ENCODE data around the gene TAF11L3. TPM values are rescaled to one million over a fixed set of nuclear protein-coding genes. Genes with fewer than 3 reads are reported as not detected.
"Not testable (repeated sequence)": the region's sequence is repeated elsewhere in the genome, so short reads cannot be mapped to it uniquely, and the experiment has no call there.

Gene TAF11L3
- total and polyA plus RNA-seq, 10 donors: not detected

DNA sequence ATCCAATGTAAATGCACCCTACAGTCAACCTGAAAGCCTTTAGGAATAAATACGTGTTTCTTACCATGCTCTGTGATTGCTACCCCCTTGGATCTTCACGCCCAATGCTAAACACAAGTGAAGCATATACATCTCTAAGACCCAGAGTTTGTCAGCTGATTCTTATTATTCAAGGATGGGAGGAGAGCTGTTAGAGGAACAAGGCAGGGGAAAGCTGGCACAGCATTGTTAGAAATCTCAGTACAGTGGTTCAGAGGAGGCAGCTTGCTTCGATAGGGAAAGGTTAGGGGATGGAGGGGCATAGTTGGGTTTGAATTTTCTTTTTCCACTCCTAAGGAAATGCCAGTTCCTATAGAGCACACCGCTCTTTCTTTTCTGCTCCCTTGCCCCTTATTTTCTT, 36.8 kb upstream of the TAF11L3 start:
- no peak for DNase-seq
- H3K27ac ChIP-seq: no peak overlapping the region
- H3K4me3 ChIP-seq: no peak overlapping the region
- intact Hi-C loops (cut with DNase I; ENCODE audit: low total_unique reads): no loop called here
- 79 to 87% (median 86%) methylated on average over 4 of the region's 4 CpGs for WGBS, 5 donors
- TF ChIP-seq POLR2A (IDR thresholded peaks at IDR 0.05) (no peak), POLR2AphosphoS5 (IDR thresholded peaks at IDR 0.05) (no peak)
- TF ChIP-seq, protein P1, sequence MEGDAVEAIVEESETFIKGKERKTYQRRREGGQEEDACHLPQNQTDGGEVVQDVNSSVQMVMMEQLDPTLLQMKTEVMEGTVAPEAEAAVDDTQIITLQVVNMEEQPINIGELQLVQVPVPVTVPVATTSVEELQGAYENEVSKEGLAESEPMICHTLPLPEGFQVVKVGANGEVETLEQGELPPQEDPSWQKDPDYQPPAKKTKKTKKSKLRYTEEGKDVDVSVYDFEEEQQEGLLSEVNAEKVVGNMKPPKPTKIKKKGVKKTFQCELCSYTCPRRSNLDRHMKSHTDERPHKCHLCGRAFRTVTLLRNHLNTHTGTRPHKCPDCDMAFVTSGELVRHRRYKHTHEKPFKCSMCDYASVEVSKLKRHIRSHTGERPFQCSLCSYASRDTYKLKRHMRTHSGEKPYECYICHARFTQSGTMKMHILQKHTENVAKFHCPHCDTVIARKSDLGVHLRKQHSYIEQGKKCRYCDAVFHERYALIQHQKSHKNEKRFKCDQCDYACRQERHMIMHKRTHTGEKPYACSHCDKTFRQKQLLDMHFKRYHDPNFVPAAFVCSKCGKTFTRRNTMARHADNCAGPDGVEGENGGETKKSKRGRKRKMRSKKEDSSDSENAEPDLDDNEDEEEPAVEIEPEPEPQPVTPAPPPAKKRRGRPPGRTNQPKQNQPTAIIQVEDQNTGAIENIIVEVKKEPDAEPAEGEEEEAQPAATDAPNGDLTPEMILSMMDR (IDR thresholded peaks at IDR 0.05 in 8 of 11, conservative IDR thresholded peaks at IDR 0.05 in 3 of 11): no peak
- H3K9me3 ChIP-seq: no peaks in the 10 kb centered on the region
- H3K27me3 ChIP-seq (replicated peaks in 1 of 7): no peaks in the 10 kb centered on the region
- no peaks in the 10 kb centered on the region for H3K36me3 ChIP-seq
- peaks cover 0 to 5% (median 0%) of the 10 kb centered on the region in 6 donors for H3K4me1 ChIP-seq

DNA sequence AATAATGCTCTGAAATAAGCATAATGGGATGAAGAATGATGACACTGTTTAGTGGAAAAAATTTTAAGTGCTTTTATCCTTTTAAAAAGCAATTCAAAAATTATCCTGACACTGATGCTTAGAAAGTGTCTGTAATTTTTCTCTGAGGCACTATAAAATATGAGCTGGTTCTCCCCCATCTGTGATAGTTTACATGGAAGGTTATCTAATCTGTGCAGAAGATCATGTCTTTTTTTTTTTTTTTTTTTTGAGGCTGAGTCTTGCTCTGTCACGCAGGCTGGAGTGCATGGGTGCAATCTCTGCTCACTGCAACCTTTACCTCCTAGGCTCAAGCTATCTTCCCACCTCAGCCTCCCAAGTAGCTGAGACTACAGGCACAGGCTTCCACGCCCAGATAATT, 35.4 kb upstream of the TAF11L3 start:
- no peaks in the 10 kb centered on the region for H3K36me3 ChIP-seq
- no peaks in the 10 kb centered on the region for H3K9me3 ChIP-seq
- intact Hi-C loops (cut with DNase I; ENCODE audit: low total_unique reads): no loop called here
- 67 to 83% (median 79%) methylated on average over 2 of the region's 2 CpGs for WGBS, 5 donors
- no peak for DNase-seq
- H3K27me3 ChIP-seq (replicated peaks in 1 of 7): no peaks in the 10 kb centered on the region
- peaks cover 0 to 3% (median 0%) of the 10 kb centered on the region in 6 donors for H3K4me1 ChIP-seq
- H3K27ac ChIP-seq: no peak overlapping the region
- no peak overlapping the region for H3K4me3 ChIP-seq
- TF ChIP-seq POLR2AphosphoS5 (IDR thresholded peaks at IDR 0.05) (no peak), POLR2A (IDR thresholded peaks at IDR 0.05) (no peak)
- TF ChIP-seq, protein P1 (IDR thresholded peaks at IDR 0.05 in 8 of 11, conservative IDR thresholded peaks at IDR 0.05 in 3 of 11): no peak

DNA sequence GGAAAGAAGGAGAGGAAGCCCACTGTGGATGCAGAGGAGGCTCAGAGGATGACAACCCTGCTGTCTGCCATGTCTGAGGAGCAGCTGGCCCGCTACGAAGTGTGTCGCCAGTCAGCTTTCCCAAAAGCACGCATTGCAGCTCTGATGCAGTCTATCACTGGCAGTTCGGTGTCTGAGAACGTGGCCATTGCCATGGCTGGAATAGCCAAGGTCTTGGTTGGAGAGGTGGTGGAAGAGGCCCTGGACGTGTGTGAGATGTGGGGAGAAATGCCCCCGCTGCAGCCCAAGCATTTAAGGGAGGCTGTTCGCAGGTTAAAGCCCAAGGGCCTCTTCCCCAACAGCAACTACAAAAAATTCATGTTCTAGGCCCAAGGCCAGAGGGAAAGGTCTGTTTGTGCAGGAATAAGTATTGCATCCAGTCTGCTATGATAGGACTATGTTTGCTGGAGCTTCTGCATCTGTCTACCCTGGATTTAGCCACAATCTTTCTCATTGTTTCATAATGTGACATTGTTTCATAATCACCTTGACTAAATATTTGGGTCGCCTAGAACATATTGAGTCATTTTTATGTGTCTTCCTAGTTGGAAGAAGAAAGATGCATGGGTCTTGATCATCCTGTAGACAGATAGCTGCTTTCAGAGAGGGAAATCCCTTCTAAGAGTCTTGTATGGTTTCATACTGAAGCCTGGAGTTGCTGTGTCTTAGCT, 31.5 kb upstream of the TAF11L3 start:
- H3K27ac ChIP-seq; intact Hi-C loops (cut with DNase I; ENCODE audit: low total_unique reads); H3K27me3 ChIP-seq (replicated peaks in 1 of 7); H3K4me1 ChIP-seq; H3K4me3 ChIP-seq; H3K9me3 ChIP-seq; H3K36me3 ChIP-seq: not testable (repeated sequence)
- 84 to 92% (median 88%) methylated on average over 10 of the region's 10 CpGs for WGBS, 5 donors
- peak; percentile 65 for DNase-seq

DNA sequence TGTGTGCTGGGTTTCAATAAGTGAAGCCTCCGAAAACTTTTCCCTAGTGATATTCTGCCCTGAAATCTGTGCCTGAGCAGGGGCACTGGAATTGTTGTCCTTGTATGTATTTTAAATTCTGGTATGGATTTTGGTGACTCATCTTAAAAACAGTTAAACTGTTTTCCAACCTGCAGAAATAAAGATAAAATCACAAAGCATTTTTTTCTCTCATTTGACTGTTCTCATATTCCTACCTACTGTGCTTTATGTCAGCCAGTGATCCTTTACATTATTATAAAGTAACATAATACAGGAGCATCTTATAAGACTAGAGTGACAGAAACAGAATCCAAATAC, 31.0 kb upstream of the TAF11L3 start:
- 88 to 96% (median 96%) methylated on average over 1 of the region's 1 CpG for WGBS, 5 donors
- Histone ChIP-seq H3K9me3 (peaks cover 0 to 7% (median 0%) of the 10 kb centered on the region in 8 donors), H3K36me3 (no peaks in the 10 kb centered on the region), H3K27me3 (replicated peaks in 1 of 7) (no peaks in the 10 kb centered on the region), H3K4me3 (no peak overlapping the region), H3K27ac (no peak overlapping the region), H3K4me1 (no peaks in the 10 kb centered on the region)
- no peak for DNase-seq
- intact Hi-C loops (cut with DNase I; ENCODE audit: low total_unique reads): no loop called here
- no peak for TF ChIP-seq POLR2AphosphoS5 (IDR thresholded peaks at IDR 0.05)
- TF ChIP-seq, protein P1 (IDR thresholded peaks at IDR 0.05 in 8 of 11, conservative IDR thresholded peaks at IDR 0.05 in 3 of 11): no peak
- TF ChIP-seq POLR2A (IDR thresholded peaks at IDR 0.05): no peak

DNA sequence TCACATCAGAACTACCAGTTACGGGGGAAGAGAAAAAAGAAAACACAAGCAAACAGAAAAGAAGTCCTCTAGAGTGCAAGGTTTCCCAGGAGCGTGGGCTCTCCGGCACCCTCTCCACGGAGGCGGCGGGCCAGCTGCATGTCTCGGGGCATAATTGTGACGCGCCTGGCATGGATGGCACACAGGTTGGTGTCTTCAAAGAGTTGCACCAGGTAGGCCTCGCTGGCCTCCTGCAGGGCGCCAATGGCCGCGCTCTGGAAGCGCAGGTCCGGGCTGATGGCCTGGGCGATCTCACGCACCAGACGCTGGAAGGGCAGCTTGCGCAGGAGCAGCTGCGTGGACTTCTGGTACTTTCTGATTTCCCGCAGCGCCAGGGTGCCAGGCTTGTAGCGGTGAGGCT, 26.9 kb upstream of the TAF11L3 start:
- H3K27me3 ChIP-seq (replicated peaks in 1 of 7); H3K27ac ChIP-seq; H3K4me3 ChIP-seq; H3K4me1 ChIP-seq; intact Hi-C loops (cut with DNase I; ENCODE audit: low total_unique reads); DNase-seq; H3K36me3 ChIP-seq: not testable (repeated sequence)
- 94 to 96% (median 96%) methylated on average over 17 to 23 of the region's 23 CpGs for WGBS, 5 donors
- peaks cover 0 to 12% (median 0%) of the 10 kb centered on the region in 8 donors for H3K9me3 ChIP-seq
